GM12874 (cell line): ENCODE results near the gene SAFB2.

ENCODE experiments used
- CTCF ChIP-seq: IDR thresholded peaks from 2 replicates; pipeline ENCODE4 v1.5.1; 2011; ENCODE audit warnings: low read depth, mild to moderate bottlenecking, control low read depth, low read length, moderate library complexity; ENCODE audit not compliant: insufficient read depth

Gene SAFB2

DNA sequence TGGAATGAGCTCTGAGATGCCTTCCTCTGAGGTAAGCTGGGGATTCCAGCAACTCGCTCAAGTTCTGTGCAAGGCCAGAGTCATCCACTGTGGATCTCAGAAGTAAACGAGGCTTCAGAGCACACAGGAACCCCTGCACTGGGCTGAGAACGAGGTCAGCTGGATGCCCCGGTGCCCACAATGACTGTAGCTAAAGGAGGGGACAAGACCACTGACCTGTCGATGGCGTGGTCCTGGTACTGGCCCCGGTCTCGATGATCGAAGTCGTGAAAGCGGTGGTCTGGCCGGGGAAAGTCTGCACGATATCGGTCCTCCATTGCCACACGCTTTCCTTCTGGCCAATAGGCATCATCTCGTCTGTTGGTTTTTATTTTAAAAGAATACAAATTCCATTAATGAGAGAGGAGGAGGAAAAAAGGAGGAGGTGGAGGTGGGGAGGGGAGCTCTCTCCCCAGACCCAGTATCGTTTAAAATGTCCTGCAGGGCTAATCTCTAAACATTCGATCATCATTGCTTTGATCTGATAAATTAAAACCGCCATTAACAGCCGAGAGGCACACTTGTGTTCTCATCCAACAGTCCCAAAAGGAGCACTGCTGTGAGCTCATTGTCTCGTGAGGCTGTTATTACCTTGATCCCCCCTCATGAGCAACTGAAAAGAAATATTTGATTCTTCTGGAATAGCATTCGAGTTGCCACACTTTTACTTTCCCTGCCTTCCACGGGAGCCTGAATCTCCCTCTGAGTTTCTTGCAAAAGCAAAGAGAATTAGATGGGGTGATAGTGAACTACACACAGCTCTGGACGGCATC is 29.8 kb downstream of the SAFB2 start:
- TF ChIP-seq CTCF: no peak

- no peak for TF ChIP-seq CTCF
Observed at GRCh38 chr19:5591476-5591875, 31.1 kb downstream of the SAFB2 start.

- no peak for TF ChIP-seq CTCF
Observed at GRCh38 chr19:5590865-5591154, 31.8 kb downstream of the SAFB2 start.

GRCh38 chr19:5590151-5590864 is 32.3 kb downstream of the SAFB2 start:
- no peak for TF ChIP-seq CTCF

GRCh38 chr19:5588906-5589676 is 33.5 kb downstream of the SAFB2 start:
- no peak for TF ChIP-seq CTCF

DNA sequence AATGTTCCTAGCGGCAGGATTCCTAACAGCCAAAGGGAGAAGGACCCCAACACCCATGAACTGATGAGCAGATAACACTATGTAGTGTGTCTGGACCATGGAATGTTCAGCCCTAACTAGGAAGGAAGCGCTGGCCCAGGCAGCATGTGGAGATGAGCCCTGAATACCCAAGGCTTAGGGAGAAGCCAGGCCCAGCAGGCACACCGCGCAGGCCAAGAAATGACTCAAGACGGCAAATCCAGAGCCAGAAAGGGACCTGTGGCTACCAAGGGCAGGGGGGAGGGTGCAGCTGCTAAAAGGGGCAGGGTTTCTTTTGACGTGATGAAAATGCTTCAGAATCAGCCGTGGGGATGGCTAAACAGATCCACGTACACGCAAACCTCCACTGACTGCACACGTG is 34.1 kb downstream of the SAFB2 start:
- TF ChIP-seq CTCF: no peak

DNA sequence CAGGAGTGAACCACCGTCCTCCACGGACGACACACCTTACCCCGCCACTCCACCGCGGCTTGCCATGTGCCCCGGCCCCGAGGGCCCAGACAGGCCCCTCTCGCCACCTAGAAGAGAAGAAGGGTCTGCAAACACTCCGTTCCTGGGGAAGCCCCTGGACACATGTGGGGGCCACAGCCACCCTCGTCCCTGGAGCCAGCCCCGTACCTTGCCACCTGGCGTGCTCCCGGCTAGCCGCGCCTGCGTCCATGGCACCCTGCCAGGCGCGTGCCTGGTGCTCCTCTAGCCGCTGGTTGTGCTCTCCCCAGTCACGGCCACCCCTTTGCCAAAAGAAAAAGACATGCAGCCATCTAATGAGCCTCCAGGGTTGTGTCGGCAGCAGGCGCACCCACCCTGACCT is 34.9 kb downstream of the SAFB2 start:
- TF ChIP-seq CTCF: no peak
